OCI-LY1 (cell line): ENCODE data around the gene REC114.

Experiments
- EZH2 ChIP-seq: fragments of 200-600 bp; sonication (generic), shearing (Covaris generic); IDR thresholded peaks from 2 replicates; pipeline ENCODE4 v1.8.0; 2017; ENCODE audit warnings: borderline replicate concordance, mixed run types, mild to moderate bottlenecking, antibody characterized with exemption, low read length, moderate library complexity, mixed read lengths
- TF ChIP-seq, protein P1 (sequence below): fragments of 200-600 bp; sonication (generic), shearing (Covaris generic); IDR thresholded peaks from 2 replicates; pipeline ENCODE4 v1.5.1; 2017; ENCODE audit warnings: mild to moderate bottlenecking, antibody characterized with exemption, low read length, moderate library complexity, mixed read lengths

GRCh38 chr15:73398861-73399260, 44.1 kb upstream of the REC114 start:
- TF ChIP-seq, protein P1, sequence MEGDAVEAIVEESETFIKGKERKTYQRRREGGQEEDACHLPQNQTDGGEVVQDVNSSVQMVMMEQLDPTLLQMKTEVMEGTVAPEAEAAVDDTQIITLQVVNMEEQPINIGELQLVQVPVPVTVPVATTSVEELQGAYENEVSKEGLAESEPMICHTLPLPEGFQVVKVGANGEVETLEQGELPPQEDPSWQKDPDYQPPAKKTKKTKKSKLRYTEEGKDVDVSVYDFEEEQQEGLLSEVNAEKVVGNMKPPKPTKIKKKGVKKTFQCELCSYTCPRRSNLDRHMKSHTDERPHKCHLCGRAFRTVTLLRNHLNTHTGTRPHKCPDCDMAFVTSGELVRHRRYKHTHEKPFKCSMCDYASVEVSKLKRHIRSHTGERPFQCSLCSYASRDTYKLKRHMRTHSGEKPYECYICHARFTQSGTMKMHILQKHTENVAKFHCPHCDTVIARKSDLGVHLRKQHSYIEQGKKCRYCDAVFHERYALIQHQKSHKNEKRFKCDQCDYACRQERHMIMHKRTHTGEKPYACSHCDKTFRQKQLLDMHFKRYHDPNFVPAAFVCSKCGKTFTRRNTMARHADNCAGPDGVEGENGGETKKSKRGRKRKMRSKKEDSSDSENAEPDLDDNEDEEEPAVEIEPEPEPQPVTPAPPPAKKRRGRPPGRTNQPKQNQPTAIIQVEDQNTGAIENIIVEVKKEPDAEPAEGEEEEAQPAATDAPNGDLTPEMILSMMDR, result no peak
- no peak for TF ChIP-seq EZH2
